K562 (cell line): ENCODE measurements around the gene STEAP2. TPM values are rescaled to one million over a fixed set of nuclear protein-coding genes. Genes with fewer than 3 reads are reported as not detected.

Experiments used
- ATAC-seq: fragments of 200-7000 bp; cut with Tn5 transposase; 3 replicates; pipeline ENCODE4 v1.9.1; 2020; ENCODE audit warnings: moderate library complexity
- BruUV-seq: library from RNA; stranded (reverse); fragments of 400-500 nt; replicated peaks from 2 replicates; lab custom pipeline; 2021; lab: Mats Ljungman, UMichigan
- CTCF ChIA-PET: fragments of 300-600 bp; formaldehyde crosslinking; extraction: SDS; loops from one replicate; lab custom pipeline; 2021; ENCODE audit warnings: low intra/inter-chr PET ratio; lab: Yijun Ruan, JAX
- POLR2A ChIA-PET: fragments of 300-600, 350-650 bp; sonication (Branson Sonifier 250); formaldehyde crosslinking; extraction: SDS; loops from one replicate; lab custom pipeline; 2021; ENCODE audit warnings: antibody characterized with exemption, inconsistent platforms; lab: Yijun Ruan, JAX
- DNase-seq, 4 experiments: peaks; one replicate each; pipeline versions ENCODE4 v3.0.0 to v3.0.0-alpha.2; 2011 to 2018; ENCODE audit warnings: low spot score in 3 of 4, mixed read lengths in 3 of 4; ENCODE audit errors: extremely low read depth in 1 of 4
- FAIRE-seq: peaks from 2 replicates; lab custom pipeline; 2011; peaks lifted over from hg19 to GRCh38; lab: Jason Lieb, UNC
- H2AFZ ChIP-seq: 2 replicates; pipeline ENCODE4 v1.6.0; 2011; ENCODE audit warnings: low read depth, low read length, control low read depth, inconsistent platforms
- H3K27ac ChIP-seq: fragments of 200-600 bp; 3 replicates; pipeline ENCODE4 v1.8.0; 2011; ENCODE audit warnings: low read depth, mild to moderate bottlenecking, control low read depth, inconsistent platforms, low read length, moderate library complexity, mixed read lengths; ENCODE audit errors: extremely low read depth
- H3K27me3 ChIP-seq, 2 experiments: fragments of 300-600 bp in 1 of 2; 2 replicates in 1 of 2; 3 replicates in 1 of 2; pipeline versions ENCODE4 v1.6.0 to v1.8.0; 2011; ENCODE audit warnings: inconsistent platforms in 2 of 2, low read length in 2 of 2, mild to moderate bottlenecking in 1 of 2, mixed read lengths in 1 of 2, moderate library complexity in 1 of 2; ENCODE audit not compliant: control insufficient read depth in 2 of 2, insufficient read depth in 2 of 2
- H3K36me3 ChIP-seq: fragments of 300-600 bp; 3 replicates; pipeline ENCODE4 v1.8.0; 2011; ENCODE audit warnings: mild to moderate bottlenecking, low read length, inconsistent platforms; ENCODE audit not compliant: control insufficient read depth, insufficient read depth
- H3K4me1 ChIP-seq, 2 experiments: fragments of 200-600 bp in 1 of 2; replicated peaks in 1 of 2; 2 replicates in 1 of 2; 3 replicates in 1 of 2; pipeline versions ENCODE4 v1.5.1 to v1.8.0; 2011; ENCODE audit warnings: inconsistent platforms in 2 of 2, low read length in 2 of 2, mild to moderate bottlenecking in 1 of 2, mixed read lengths in 1 of 2, moderate library complexity in 1 of 2; ENCODE audit not compliant: control insufficient read depth in 2 of 2, insufficient read depth in 2 of 2
- H3K4me2 ChIP-seq: 2 replicates; pipeline ENCODE4 v1.6.1; 2011; ENCODE audit warnings: low read length, control low read depth, inconsistent platforms, mixed read lengths; ENCODE audit not compliant: insufficient read depth
- H3K4me3 ChIP-seq: fragments of 200-600 bp; sonication (generic), shearing (Covaris generic); 2 replicates; pipeline ENCODE4 v1.5.1; 2016; ENCODE audit warnings: control low read depth, inconsistent platforms
- H3K79me2 ChIP-seq: fragments of 200-600 bp; 3 replicates; pipeline ENCODE4 v1.8.0; 2011; ENCODE audit warnings: low read length, inconsistent platforms; ENCODE audit not compliant: control insufficient read depth, insufficient read depth
- H3K9ac ChIP-seq, 2 experiments: 2 replicates each; pipeline versions ENCODE4 v1.6.0 to v1.6.1; 2011; ENCODE audit warnings: low read depth in 2 of 2, low read length in 2 of 2, control low read depth in 1 of 2, inconsistent platforms in 1 of 2, mild to moderate bottlenecking in 1 of 2, mixed read lengths in 1 of 2; ENCODE audit not compliant: insufficient read depth in 1 of 2
- H3K9me1 ChIP-seq: one replicate; pipeline ENCODE4 v1.6.0; 2011; ENCODE audit warnings: inconsistent platforms, mild to moderate bottlenecking, low read length, moderate library complexity; ENCODE audit not compliant: control insufficient read depth, insufficient read depth
- H3K9me3 ChIP-seq: replicated peaks from 2 replicates; pipeline ENCODE4 v1.5.1; 2011; ENCODE audit warnings: low read depth, low read length, inconsistent platforms; ENCODE audit not compliant: control insufficient read depth, insufficient read depth
- H4K20me1 ChIP-seq: replicated peaks from 2 replicates; pipeline ENCODE4 v1.6.1; 2011; ENCODE audit warnings: low read length, inconsistent platforms, mixed read lengths; ENCODE audit not compliant: control insufficient read depth, insufficient read depth
- AFF1 ChIP-seq, 2 experiments: fragments of 450-650 bp; IDR thresholded peaks; 2 replicates each; pipeline ENCODE4 v1.6.1; 2018; ENCODE audit warnings: mild to moderate bottlenecking in 2 of 2, low read depth in 1 of 2; ENCODE audit not compliant: partially characterized antibody in 2 of 2
- BDP1 ChIP-seq: IDR thresholded peaks from 3 replicates; pipeline ENCODE4 v1.6.1; 2011; ENCODE audit not compliant: insufficient read length, insufficient read depth
- HBP1 ChIP-seq: fragments of 450-650 bp; formaldehyde crosslinking; IDR thresholded peaks from 2 replicates; pipeline ENCODE4 v1.4.0; 2022; ENCODE audit warnings: missing genetic modification characterization
- NFRKB ChIP-seq: fragments of 450-650 bp; IDR thresholded peaks from 2 replicates; pipeline ENCODE4 v1.6.1; 2016; ENCODE audit warnings: low read depth
- PRMT5 ChIP-seq: sonication (generic); formaldehyde crosslinking; IDR thresholded peaks from 2 replicates; pipeline ENCODE4 v1.5.0; 2020; ENCODE audit warnings: missing genetic modification reagents
- TAF9B ChIP-seq: fragments of 450-650 bp; IDR thresholded peaks from 2 replicates; pipeline ENCODE4 v1.6.1; 2018; ENCODE audit warnings: mild to moderate bottlenecking; ENCODE audit not compliant: partially characterized antibody
- WGBS: fragments of 100-300 bp; shearing (Covaris generic); methylation state at CpG from one replicate; pipeline ENCODE4 v1.1.6; 2016; ENCODE audit warnings: low coverage, mixed read lengths; ENCODE audit not compliant: insufficient coverage; ENCODE audit errors: missing lambda C conversion rate; 5-methylcytosine and 5-hydroxymethylcytosine counted together
- in situ Hi-C: fragments of 300-500 bp; cut with MboI; formaldehyde crosslinking; loops from 4 replicates; pipeline ENCODE4 v1.15.0; 2018; ENCODE audit warnings: inconsistent platforms, mixed read lengths
- intact Hi-C: fragments of 100-400 bp; cut with micrococcal nuclease; formaldehyde crosslinking; loops from 2 replicates; pipeline ENCODE4 v1.14.2; 2022
- polyA plus RNA-seq, 8 experiments: library from polyadenylated mRNA; depleted of rRNA in 4 of 8; stranded (reverse) in 5 of 8; unstranded in 3 of 8; fragments of >200 nt; fragmentation: Nextera tagmentation in 2 of 8; fragmentation: Illumina TruSeq in 1 of 8; extraction: Ambion mirVana in 2 of 8; extraction: Trizol in 1 of 8; gene quantifications; 2 replicates each; pipeline versions ENCODE4 v1.2.1 to v1.2.3, GENCODE V29; 2011 to 2014; ENCODE audit warnings: inconsistent platforms in 1 of 8, missing spikeins in 1 of 8
- total RNA-seq, 7 experiments: library from RNA; depleted of rRNA in 6 of 7; stranded (reverse); fragments of >200 nt in 6 of 7; fragmentation: Illumina TruSeq in 2 of 7; extraction: Trizol in 2 of 7; gene quantifications; 2 replicates each; pipeline versions ENCODE4 v1.2.1 to v1.2.3, GENCODE V29; 2011 to 2021; ENCODE audit warnings: low replicate concordance in 1 of 7

The STEAP2 gene
- total and polyA plus RNA-seq, 9 of the 15 experiments (the other 6 are each of a cell fraction or from before 2014, with no cell fraction given): 0.02 to 0.03 TPM; not detected in 7

- Histone ChIP-seq H3K36me3 (no peaks in the 10 kb centered on the region), H3K4me3 (no peak overlapping the region), H4K20me1 (no peaks in the 10 kb centered on the region), H3K9me3 (no peaks in the 10 kb centered on the region), H3K9me1 (no peaks in the 10 kb centered on the region), H3K79me2 (no peaks in the 10 kb centered on the region), H3K27me3 (no peaks in the 10 kb centered on the region), H2AFZ (no peak overlapping the region), H3K4me1 (no peaks in the 10 kb centered on the region), H3K27ac (no peak overlapping the region), H3K9ac (no peak overlapping the region), H3K4me2 (no peak overlapping the region)
- POLR2A ChIA-PET: no interaction called here
- no peak for DNase-seq
- no TSS peak for BruUV-seq
- TF ChIP-seq PRMT5 (CRISPR knock-in tag): no peak
- in situ Hi-C loops (no loop called here), intact Hi-C loops (no loop called here)
- no peak for FAIRE-seq
- 0% methylated on average over 6 of the region's 6 CpGs for WGBS
- CTCF ChIA-PET: no interaction called here
- no peak for ATAC-seq
These were observed 38.9 kb upstream of the STEAP2 start for GRCh38 chr7:90172624-90173023.

- CTCF ChIA-PET: no interaction called here
- FAIRE-seq: no peak
- WGBS: 0% methylated on average over 4 of the region's 4 CpGs
- Histone ChIP-seq H3K36me3 (no peaks in the 10 kb centered on the region), H3K4me3 (no peak overlapping the region), H3K79me2 (no peaks in the 10 kb centered on the region), H3K4me1 (no peaks in the 10 kb centered on the region), H3K9ac (no peak overlapping the region), H3K9me1 (no peaks in the 10 kb centered on the region), H4K20me1 (no peaks in the 10 kb centered on the region), H3K4me2 (no peak overlapping the region), H3K27ac (no peak overlapping the region), H3K9me3 (no peaks in the 10 kb centered on the region), H3K27me3 (no peaks in the 10 kb centered on the region), H2AFZ (no peak overlapping the region)
- intact Hi-C loops: no loop called here
- BruUV-seq: no TSS peak
- no peak for DNase-seq
- POLR2A ChIA-PET: no interaction called here
- in situ Hi-C loops: no loop called here
- ATAC-seq: no peak
- TF ChIP-seq AFF1 (IDR thresholded peaks at IDR 0.05; ENCODE audit: low read depth in 1 of 2, partially characterized antibody in 2 of 2) (no peak), NFRKB (no peak), BDP1 (no peak), HBP1 (CRISPR knock-in tag) (no peak), TAF9B (no peak)
These were observed 38.3 kb upstream of the STEAP2 start for GRCh38 chr7:90173127-90173844.
